NCI-H345 (cell line): Measurements from ENCODE around the gene PBOV1.
"Not testable (repeated sequence)": the region's sequence is repeated elsewhere in the genome, so short reads cannot be mapped to it uniquely, and the experiment has no call there.

Source experiments
- DNase-seq: peaks from one replicate; lab custom pipeline; 2025; lab: John Stamatoyannopoulos, UW

PBOV1 gene

GRCh38 chr6:138237463-138237862 lies 19.2 kb upstream of the PBOV1 start:
- DNase-seq = no peak

GRCh38 chr6:138235693-138236092 lies 17.4 kb upstream of the PBOV1 start:
- no peak for DNase-seq

GRCh38 chr6:138235205-138235604 lies 16.9 kb upstream of the PBOV1 start:
- no peak for DNase-seq

GRCh38 chr6:138234363-138234762 lies 16.1 kb upstream of the PBOV1 start:
- no peak for DNase-seq

GRCh38 chr6:138231381-138231886 lies 13.1 kb upstream of the PBOV1 start:
- peak; percentile 32 for DNase-seq

DNA sequence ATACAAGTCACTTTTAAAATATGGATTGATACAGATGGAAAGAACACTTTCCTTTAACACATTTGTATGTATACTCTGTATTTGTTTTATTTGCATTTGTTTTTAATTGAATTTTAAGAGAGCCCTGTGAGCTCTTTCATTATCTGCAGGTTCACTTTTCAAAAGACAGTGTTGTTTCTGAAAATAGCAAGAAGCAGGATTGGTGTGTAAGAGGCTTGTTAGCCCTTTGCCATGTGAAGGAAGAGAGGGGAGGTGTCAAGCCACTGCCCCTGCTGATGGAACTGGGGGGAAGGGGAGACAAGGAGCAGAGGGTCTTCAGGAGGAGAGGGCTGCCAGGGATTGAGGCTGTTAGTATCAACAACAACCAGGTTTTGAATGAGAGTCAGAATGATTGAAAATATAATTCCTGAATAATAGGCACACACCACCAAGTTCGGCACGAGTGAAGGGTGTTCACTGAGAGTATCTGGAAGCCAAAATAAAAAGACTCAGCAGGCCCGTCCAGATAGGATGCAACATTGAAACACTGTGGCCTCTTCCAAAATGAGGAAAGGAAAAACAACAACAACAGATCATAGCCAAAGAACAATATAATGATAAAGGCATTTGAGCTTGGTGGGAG lies 12.6 kb upstream of the PBOV1 start:
- no peak for DNase-seq

GRCh38 chr6:138230221-138230620 lies 11.9 kb upstream of the PBOV1 start:
- no peak for DNase-seq

DNA sequence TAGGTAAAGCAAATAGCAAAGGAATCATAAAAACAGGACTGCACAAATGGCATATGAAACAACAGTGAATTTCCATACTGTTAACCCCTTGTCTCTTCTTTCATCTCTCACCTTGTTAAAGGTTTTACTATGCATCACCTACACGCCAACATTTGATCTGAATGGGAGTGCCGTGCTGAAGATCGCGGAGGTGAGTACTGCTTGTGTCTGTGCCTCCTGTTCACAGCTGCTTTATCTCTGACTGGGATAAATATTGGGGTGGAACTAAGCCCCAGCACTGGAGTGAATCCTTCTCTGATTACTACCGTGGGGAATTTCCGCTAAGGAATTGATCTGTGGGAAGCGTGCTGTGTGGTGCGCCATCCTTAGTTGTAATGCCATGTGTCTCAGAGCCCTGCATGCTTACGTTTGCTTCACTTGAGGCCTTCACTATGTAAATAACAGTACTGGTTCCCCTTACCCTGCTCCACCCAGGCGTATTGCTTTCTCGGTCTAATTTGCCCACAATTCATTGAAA lies 11.4 kb upstream of the PBOV1 start:
- no peak for DNase-seq

DNA sequence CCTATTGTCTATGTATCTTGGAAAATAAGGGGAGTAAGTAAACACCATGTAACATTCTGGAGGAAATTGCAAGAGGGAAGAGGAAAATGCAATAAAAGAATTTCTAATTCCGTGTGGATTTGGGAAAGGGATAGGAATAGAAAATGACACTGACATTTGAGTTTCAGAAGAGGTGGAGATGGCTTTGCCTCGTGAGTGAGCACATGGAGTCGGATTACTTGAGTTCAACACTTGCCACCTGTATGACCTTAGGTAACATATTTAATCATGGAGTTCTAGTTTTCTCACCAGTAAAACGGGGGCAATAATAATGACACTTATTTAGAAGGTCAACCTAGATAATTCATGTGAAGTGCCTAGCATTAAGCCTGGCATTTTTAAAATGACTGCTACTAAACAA lies 10.8 kb upstream of the PBOV1 start:
- no peak for DNase-seq

DNA sequence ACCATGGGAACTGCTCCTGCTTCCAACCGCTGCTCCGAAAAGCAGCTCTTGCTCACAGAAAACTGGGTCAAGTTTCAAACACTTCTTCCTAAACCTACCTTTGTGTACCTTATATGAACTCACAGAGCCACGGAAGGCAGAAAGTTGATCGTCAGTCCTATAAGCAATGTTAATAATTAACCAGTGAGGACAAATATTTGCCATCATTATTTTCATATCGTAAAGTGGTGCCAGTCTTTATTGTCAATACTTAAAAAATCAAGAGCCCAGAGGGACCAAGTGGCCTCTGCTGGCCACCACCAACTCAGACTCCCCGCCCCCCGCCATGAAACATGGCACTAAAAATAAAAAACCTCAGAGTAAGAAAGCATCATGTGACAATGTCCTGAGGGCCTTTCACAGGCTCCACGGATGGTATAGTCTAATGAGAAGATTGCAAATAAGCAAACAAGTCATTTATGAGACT lies 9.1 kb upstream of the PBOV1 start:
- no peak for DNase-seq

- no peak for DNase-seq
Measured at GRCh38 chr6:138226700-138227315, 8.5 kb upstream of the PBOV1 start.

GRCh38 chr6:138225953-138226352 lies 7.7 kb upstream of the PBOV1 start:
- no peak for DNase-seq

GRCh38 chr6:138222901-138223546 lies 4.7 kb upstream of the PBOV1 start:
- peak; percentile 70 for DNase-seq

GRCh38 chr6:138219901-138220300 lies 1.6 kb upstream of the PBOV1 start:
- no peak for DNase-seq

GRCh38 chr6:138219398-138219797 lies 1.1 kb upstream of the PBOV1 start:
- no peak for DNase-seq

- no peak for DNase-seq
Measured at GRCh38 chr6:138215093-138215782, 3.1 kb downstream of the PBOV1 start.

DNA sequence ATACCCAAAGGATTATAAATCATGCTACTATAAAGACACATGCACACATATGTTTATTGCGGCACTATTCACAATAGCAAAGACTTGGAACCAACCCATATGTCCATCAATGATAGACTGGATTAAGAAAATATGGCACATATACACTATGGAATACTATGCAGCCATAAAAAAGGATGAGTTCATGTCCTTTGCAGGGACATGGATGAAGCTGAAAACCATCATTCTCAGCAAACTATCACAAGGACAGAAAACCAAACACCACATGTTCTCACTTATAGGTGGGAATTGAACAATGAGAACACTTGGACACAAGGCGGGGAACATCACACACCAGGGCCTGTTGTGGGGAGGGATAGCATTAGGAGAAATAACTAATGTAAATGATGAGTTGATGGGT lies 5.8 kb downstream of the PBOV1 start:
- DNase-seq = not testable (repeated sequence)

- DNase-seq = no peak
Measured at GRCh38 chr6:138211601-138212000, 6.7 kb downstream of the PBOV1 start.

- no peak for DNase-seq
Measured at GRCh38 chr6:138211048-138211581, 7.2 kb downstream of the PBOV1 start.

DNA sequence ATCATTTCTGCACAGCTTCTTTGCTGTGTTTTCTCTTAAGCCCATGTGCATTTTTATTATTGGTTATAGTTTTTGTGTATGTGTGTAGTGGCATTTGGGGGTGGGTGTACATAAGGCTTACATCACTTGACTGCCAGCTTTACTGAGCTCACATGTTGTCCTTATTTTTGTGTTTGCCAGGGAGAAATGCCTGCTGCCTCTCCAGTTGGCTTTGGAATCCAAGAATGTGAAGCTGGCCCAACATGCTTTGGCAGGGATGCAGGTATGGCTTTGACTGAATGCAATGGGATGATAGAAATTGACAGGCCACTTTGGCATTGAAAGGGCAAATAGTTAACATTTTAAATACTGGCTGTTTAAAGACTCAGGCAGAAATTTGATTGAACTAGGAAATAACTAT lies 11.4 kb downstream of the PBOV1 start:
- no peak for DNase-seq

DNA sequence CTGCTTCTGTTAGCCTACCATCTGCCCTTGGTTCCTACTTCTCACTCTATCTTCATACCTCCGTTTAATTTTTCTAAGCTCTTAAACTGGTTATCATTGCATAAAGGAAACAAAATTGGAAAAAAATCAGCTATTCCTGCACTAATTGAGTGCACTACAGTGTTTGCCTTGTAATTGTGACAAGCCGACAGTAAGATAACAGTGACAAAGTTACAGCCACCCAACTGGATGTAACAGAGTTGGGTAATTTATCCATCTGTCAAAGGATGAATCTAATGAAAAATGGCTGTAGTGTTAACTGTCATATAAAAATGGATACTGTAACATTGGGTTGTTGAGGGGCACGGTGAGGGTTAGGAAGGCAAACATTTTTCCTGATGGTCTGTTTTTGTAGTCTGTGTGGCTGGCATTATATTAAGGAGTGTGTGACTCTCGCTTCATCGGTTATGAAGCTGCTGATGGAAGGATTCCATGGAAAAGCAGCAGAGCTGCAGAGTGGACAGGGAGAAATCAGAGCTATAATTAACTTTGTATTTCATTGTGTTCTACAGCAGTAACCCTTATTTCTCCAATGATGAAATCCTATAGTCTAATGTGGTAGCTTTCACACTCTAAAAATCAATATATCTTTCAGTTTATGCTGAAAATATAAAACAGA lies 12.7 kb downstream of the PBOV1 start:
- DNase-seq = no peak
